Brain microvascular endothelial cell (primary cell): ENCODE measurements around the gene KIF1A.

Source experiments
- DNase-seq: peaks from one replicate; pipeline ENCODE4 v3.0.0-alpha.2; 2020
- H3K27ac ChIP-seq: fragments of 250-450 bp; sonication (Bioruptor Pico); 2 replicates; pipeline ENCODE4 v1.5.1; 2020; ENCODE audit warnings: mild to moderate bottlenecking, moderate library complexity
- H3K27me3 ChIP-seq: fragments of 250-450 bp; sonication (Bioruptor Pico); replicated peaks from 2 replicates; pipeline ENCODE4 v1.5.1; 2020; ENCODE audit warnings: mild to moderate bottlenecking
- H3K36me3 ChIP-seq: fragments of 250-450 bp; sonication (Bioruptor Pico); replicated peaks from 2 replicates; pipeline ENCODE4 v1.5.1; 2020; ENCODE audit warnings: mild to moderate bottlenecking
- H3K4me3 ChIP-seq: 2 replicates; pipeline ENCODE4 v1.5.1; 2011; ENCODE audit warnings: low read depth, mild to moderate bottlenecking, control low read depth, low read length, moderate library complexity
- in situ Hi-C: cut with HindIII; loops from 2 replicates; pipeline ENCODE4 v1.10.0; 2017; ENCODE audit warnings: low sequenced_read_pairs, low pct_ligation_motif_present
- TF ChIP-seq, protein P1 (sequence below): IDR thresholded peaks from 2 replicates; pipeline ENCODE4 v1.5.1; 2011; ENCODE audit warnings: low read depth, mild to moderate bottlenecking, moderate library complexity, low read length, control low read depth, inconsistent platforms; ENCODE audit errors: missing control alignments

The KIF1A gene

DNA sequence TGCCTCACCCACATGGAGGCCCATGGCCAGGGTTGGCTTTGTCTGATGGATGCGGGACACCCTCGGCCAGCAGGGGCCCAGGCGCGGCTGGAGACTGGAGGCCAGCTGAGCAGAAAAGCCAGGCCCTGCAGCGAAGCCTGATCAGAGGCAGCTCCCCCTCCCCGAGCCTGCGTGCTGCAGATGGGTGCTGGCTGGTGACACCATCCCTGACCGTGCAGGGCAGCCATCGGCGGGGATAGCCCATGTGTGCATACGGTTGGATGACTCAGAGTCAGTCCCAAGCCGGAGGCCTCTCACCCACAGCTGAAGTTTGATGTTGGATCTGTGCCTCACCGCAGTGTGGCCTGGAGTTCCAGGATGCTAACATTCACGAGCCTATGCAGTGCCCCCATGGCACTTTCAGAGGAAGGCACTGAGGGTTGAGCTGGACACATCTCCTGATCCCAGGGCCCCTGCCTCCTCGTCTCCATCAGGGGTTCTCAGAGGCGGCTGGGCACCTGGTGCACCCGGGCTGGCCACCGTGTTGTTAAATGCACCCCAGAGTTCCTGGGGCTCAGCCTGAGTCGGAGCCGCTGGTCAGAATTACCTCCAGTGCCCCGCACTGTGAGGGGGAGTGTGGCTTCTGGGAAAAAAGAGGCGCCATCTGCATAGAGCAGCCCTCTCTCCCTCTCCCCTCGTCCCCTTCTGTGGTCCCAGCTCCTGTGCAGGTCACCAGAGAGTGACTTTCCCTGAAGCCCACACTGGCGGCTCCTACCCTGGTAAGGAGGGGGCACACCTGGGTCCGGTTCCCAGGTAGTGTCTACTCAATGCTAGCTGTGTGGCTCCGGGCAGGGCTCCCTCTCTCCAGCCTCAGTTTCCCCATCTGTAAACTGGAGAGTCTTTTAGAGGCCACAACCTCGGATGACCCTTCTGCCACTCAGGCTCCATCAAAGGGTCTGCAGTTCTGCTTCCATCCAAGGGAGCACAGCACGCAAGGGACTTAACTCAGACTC lies 19.4 kb upstream of the KIF1A start:
- in situ Hi-C loops: loop anchor here (25.0 kb wide), 1 partner anchor 248 kb away; no protein-coding TSS in a partner anchor
- TF ChIP-seq, protein P1, sequence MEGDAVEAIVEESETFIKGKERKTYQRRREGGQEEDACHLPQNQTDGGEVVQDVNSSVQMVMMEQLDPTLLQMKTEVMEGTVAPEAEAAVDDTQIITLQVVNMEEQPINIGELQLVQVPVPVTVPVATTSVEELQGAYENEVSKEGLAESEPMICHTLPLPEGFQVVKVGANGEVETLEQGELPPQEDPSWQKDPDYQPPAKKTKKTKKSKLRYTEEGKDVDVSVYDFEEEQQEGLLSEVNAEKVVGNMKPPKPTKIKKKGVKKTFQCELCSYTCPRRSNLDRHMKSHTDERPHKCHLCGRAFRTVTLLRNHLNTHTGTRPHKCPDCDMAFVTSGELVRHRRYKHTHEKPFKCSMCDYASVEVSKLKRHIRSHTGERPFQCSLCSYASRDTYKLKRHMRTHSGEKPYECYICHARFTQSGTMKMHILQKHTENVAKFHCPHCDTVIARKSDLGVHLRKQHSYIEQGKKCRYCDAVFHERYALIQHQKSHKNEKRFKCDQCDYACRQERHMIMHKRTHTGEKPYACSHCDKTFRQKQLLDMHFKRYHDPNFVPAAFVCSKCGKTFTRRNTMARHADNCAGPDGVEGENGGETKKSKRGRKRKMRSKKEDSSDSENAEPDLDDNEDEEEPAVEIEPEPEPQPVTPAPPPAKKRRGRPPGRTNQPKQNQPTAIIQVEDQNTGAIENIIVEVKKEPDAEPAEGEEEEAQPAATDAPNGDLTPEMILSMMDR: no peak
- peaks cover 8% of the 10 kb centered on the region for H3K27me3 ChIP-seq
- no peak overlapping the region for H3K27ac ChIP-seq
- H3K4me3 ChIP-seq: no peak overlapping the region
- DNase-seq: no peak
- H3K36me3 ChIP-seq: no peaks in the 10 kb centered on the region

DNA sequence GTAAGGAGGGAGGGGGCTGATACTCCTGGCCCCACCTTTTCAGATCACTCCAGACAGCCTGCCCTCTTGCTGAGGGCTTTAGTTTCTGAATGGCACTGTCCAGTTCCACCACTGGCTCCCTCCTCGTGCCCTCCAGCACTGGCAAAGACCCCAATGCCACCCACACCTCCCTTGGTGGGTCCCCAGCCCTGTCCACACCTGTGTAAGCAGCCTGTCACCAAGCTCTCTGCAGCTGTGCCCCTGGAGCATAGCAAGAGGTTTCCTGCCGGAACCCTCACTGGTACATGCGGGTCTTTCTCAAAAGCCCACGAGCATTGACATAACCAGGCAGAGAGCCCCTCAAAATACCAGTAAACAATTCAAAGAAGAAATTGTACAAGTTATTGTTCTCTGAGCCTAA lies 17.6 kb upstream of the KIF1A start:
- TF ChIP-seq, protein P1: no peak
- DNase-seq: no peak
- in situ Hi-C loops: loop anchor here (25.0 kb wide), 1 partner anchor 250 kb away; no protein-coding TSS in a partner anchor
- H3K27me3 ChIP-seq: peaks cover 8% of the 10 kb centered on the region
- no peak overlapping the region for H3K4me3 ChIP-seq
- H3K27ac ChIP-seq: no peak overlapping the region
- no peaks in the 10 kb centered on the region for H3K36me3 ChIP-seq

DNA sequence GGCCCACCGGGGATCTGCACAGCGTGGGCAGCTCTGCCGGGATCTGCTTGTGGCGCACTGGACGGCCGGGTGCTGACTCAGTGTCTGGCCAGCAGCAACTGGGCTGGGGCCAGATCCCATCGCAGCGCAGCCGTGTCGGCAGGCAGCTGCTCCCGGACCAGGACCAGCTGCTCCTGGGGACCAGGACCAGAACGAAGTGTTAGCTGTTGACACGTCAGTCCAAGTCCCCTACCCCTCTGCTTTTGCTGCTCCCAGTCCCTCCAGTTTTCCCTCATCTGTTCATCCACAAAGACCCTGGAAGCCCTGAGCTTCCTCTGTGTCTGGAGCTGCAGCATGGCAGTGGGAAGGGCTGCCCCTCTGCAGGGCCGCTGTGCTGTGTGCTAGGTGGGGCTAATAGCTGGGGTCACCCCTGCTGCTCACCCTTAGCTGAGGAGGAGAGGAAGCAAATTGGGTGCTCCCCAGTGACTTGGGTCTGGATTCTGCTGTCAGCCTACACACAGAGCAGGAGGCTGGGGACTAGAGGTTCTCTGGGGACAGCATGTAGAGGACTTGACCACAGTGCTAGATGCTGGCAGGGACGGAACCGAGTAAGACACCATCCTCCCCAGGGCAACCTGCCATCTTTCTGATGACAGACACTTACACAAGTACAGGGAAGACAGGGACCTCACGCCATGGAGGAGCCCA lies 16.9 kb upstream of the KIF1A start:
- DNase-seq: no peak
- TF ChIP-seq, protein P1: no peak
- in situ Hi-C loops: loop anchor here (25.0 kb wide), 1 partner anchor 250 kb away; no protein-coding TSS in a partner anchor
- Histone ChIP-seq H3K36me3 (no peaks in the 10 kb centered on the region), H3K27me3 (peaks cover 8% of the 10 kb centered on the region), H3K27ac (no peak overlapping the region), H3K4me3 (no peak overlapping the region)

DNA sequence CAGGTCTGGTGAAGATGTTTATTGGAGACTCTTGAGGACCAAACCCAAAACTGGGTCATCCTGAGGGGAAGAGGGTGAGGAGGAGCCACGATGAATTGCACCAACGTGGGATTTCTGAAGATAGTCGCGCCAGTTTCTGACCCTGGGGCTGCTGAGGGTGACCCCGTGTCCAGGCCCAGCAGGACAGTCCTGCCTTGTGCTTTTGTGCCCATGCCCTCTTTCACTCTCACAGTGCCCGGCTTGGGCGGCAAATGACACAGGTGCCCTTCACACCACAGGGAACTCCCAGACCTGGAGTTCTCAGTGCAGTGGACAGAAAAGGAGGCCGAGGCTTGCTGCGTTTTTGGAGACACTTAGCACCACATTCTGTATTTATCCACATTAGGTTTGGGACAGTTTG lies 15.5 kb upstream of the KIF1A start:
- DNase-seq: no peak
- Histone ChIP-seq H3K4me3 (no peak overlapping the region), H3K27me3 (peaks cover 9% of the 10 kb centered on the region), H3K27ac (no peak overlapping the region), H3K36me3 (no peaks in the 10 kb centered on the region)
- TF ChIP-seq, protein P1: no peak
- in situ Hi-C loops: loop anchor here (25.0 kb wide), 1 partner anchor 252 kb away; no protein-coding TSS in a partner anchor

DNA sequence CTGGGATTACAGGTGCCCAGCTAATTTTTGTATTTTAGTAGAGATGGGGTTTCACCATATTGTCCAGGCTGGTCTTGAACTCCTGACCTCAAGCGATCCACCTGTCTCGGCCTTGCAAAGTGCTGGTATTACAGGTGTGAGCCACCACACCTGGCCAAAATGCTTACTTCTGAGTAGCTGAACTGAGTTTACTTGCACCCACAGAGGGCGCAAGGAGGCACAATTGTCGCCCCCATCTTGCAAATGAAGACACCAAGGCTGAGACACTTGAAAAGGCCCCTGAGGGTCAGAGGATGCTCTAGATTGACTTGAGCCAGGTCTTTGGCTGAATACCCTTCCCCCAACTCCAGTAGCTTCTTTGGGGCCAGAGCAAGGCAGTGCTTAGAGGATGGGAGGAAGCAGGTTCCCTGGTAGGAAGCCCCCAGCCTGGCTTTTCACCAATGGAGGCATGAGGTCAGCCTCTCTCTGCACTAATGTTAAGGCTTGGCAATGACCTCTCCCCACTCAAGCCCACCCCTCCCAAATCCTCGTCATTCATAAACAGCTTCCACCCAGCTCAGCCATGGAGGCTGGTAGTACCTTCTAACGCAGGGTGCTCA lies 14.5 kb upstream of the KIF1A start:
- H3K36me3 ChIP-seq: no peaks in the 10 kb centered on the region
- no peak overlapping the region for H3K4me3 ChIP-seq
- TF ChIP-seq, protein P1: no peak
- in situ Hi-C loops: loop anchor here (25.0 kb wide), 1 partner anchor 253 kb away; no protein-coding TSS in a partner anchor
- no peak for DNase-seq
- no peak overlapping the region for H3K27ac ChIP-seq
- H3K27me3 ChIP-seq: peaks cover 10% of the 10 kb centered on the region
